Mesothelial cell of epicardium (in vitro differentiated cells): ENCODE results near the gene HLA-DMB. TPM values are rescaled to one million over a fixed set of nuclear protein-coding genes. Genes with fewer than 3 reads are reported as not detected.

Experiments
- DNase-seq, 2 experiments: peaks; one replicate each; pipeline ENCODE4 v3.0.0; 2021; ENCODE audit warnings: low spot score in 2 of 2; ENCODE audit not compliant: unreplicated experiment in 2 of 2
- H3K27ac Mint-ChIP-seq: 2 replicates; pipeline ENCODE4 v1.8.0; 2021; ENCODE audit warnings: mixed read lengths
- H3K27me3 Mint-ChIP-seq: 2 replicates; pipeline ENCODE4 v1.8.0; 2021; ENCODE audit warnings: low read depth, mixed read lengths
- H3K36me3 Mint-ChIP-seq: 2 replicates; pipeline ENCODE4 v1.8.0; 2021; ENCODE audit warnings: mixed read lengths
- H3K4me1 Mint-ChIP-seq: 2 replicates; pipeline ENCODE4 v1.8.0; 2021; ENCODE audit warnings: mixed read lengths
- H3K4me3 Mint-ChIP-seq: 2 replicates; pipeline ENCODE4 v1.8.0; 2021; ENCODE audit warnings: mild to moderate bottlenecking, moderate library complexity, mixed read lengths
- H3K9me3 Mint-ChIP-seq: 2 replicates; pipeline ENCODE4 v1.8.0; 2021; ENCODE audit warnings: mixed read lengths
- CTCF ChIP-seq: fragments of 200-600 bp; sonication (generic); IDR thresholded peaks from one replicate; pipeline ENCODE4 v1.5.0; 2021; ENCODE audit warnings: antibody characterized with exemption; ENCODE audit not compliant: unreplicated experiment
- total RNA-seq: library from RNA; stranded (reverse); gene quantifications from 3 replicates; pipeline ENCODE4 v1.2.1, GENCODE V29; 2021

The HLA-DMB gene
- total RNA-seq, 1 donor from 2014 or later: not detected

GRCh38 chr6:32969685-32970412 is 29.0 kb upstream of the HLA-DMB start:
- Mint-ChIP-seq H3K4me1 (peaks cover 45% of the 10 kb centered on the region), H3K4me3 (peak overlapping the region; percentile 91), H3K27me3 (no peaks in the 10 kb centered on the region), H3K27ac (peak overlapping the region; percentile 100), H3K36me3 (peaks cover 14% of the 10 kb centered on the region), H3K9me3 (no peaks in the 10 kb centered on the region)
- TF ChIP-seq CTCF: peak; percentile 23
- DNase-seq: peak; percentile 41 to 75

GRCh38 chr6:32968867-32969684 is 28.2 kb upstream of the HLA-DMB start:
- Mint-ChIP-seq H3K36me3 (peaks cover 14% of the 10 kb centered on the region), H3K4me3 (peak overlapping the region; percentile 91), H3K27ac (peak overlapping the region; percentile 100), H3K27me3 (no peaks in the 10 kb centered on the region), H3K4me1 (peaks cover 39% of the 10 kb centered on the region), H3K9me3 (no peaks in the 10 kb centered on the region)
- TF ChIP-seq CTCF: no peak
- DNase-seq: peak; percentile 45 to 75

- peaks cover 10% of the 10 kb centered on the region for H3K36me3 Mint-ChIP-seq
- peak within 1 kb of the TSS; percentile 91 for H3K4me3 Mint-ChIP-seq
- no peaks in the 10 kb centered on the region for H3K27me3 Mint-ChIP-seq
- peak; percentile 94 to 95 for DNase-seq
- H3K4me1 Mint-ChIP-seq: peaks cover 33% of the 10 kb centered on the region
- no peak for TF ChIP-seq CTCF
- peak within 1 kb of the TSS; percentile 100 for H3K27ac Mint-ChIP-seq
- H3K9me3 Mint-ChIP-seq: no peaks in the 10 kb centered on the region
Observed at GRCh38 chr6:32968093-32968866, 27.5 kb upstream of the HLA-DMB start, which contains the start of gene BRD2. Gene BRD2 (plus strand): TSS chr6:32968594. CDS start chr6:32972899, 4,305 bp downstream.

- DNase-seq: no peak
- Mint-ChIP-seq H3K4me1 (peaks cover 32% of the 10 kb centered on the region), H3K4me3 (peak overlapping the region; percentile 91), H3K9me3 (no peaks in the 10 kb centered on the region), H3K27me3 (no peaks in the 10 kb centered on the region), H3K36me3 (peaks cover 2% of the 10 kb centered on the region), H3K27ac (peak overlapping the region; percentile 47)
- no peak for TF ChIP-seq CTCF
Observed at GRCh38 chr6:32967151-32968091, 26.6 kb upstream of the HLA-DMB start.

GRCh38 chr6:32964776-32965175 is 23.9 kb upstream of the HLA-DMB start:
- no peaks in the 10 kb centered on the region for H3K27me3 Mint-ChIP-seq
- peaks cover 1% of the 10 kb centered on the region for H3K36me3 Mint-ChIP-seq
- no peak for DNase-seq
- H3K27ac Mint-ChIP-seq: no peak overlapping the region
- no peak overlapping the region for H3K4me3 Mint-ChIP-seq
- H3K4me1 Mint-ChIP-seq: peaks cover 29% of the 10 kb centered on the region
- peaks cover 8% of the 10 kb centered on the region for H3K9me3 Mint-ChIP-seq
- no peak for TF ChIP-seq CTCF
